VCaP (cell line): ENCODE results near the gene PDZD2.
"Not testable (repeated sequence)": the region's sequence is repeated elsewhere in the genome, so short reads cannot be mapped to it uniquely, and the experiment has no call there.

Experiments
- H3K27ac ChIP-seq: fragments of 450-650 bp; 2 replicates; pipeline ENCODE4 v1.5.1; 2017
- CTCF ChIP-seq: fragments of 450-650 bp; conservative IDR thresholded peaks from 2 replicates; pipeline ENCODE4 v1.5.1; 2017; ENCODE audit warnings: mild to moderate bottlenecking, moderate library complexity

The PDZD2 gene

GRCh38 chr5:31962871-31963307 is 324.0 kb downstream of the PDZD2 start:
- H3K27ac ChIP-seq: peak overlapping the region; percentile 44

GRCh38 chr5:31963358-31964006 is 324.6 kb downstream of the PDZD2 start:
- TF ChIP-seq CTCF: no peak
- H3K27ac ChIP-seq: peak overlapping the region; percentile 44; the same call in 1 of the 2 replicates

More at GRCh38 chr5:31962871-31963307, 324.0 kb downstream of the PDZD2 start:
- TF ChIP-seq CTCF: no peak

- TF ChIP-seq CTCF: no peak
- no peak overlapping the region for H3K27ac ChIP-seq
Observed at GRCh38 chr5:31964007-31964360, 325.1 kb downstream of the PDZD2 start.

GRCh38 chr5:31965227-31965626 is 326.3 kb downstream of the PDZD2 start:
- TF ChIP-seq CTCF: no peak
- no peak overlapping the region for H3K27ac ChIP-seq

- no peak overlapping the region for H3K27ac ChIP-seq
- TF ChIP-seq CTCF: no peak
Observed at GRCh38 chr5:31966936-31967335, 328.0 kb downstream of the PDZD2 start.

GRCh38 chr5:31967461-31967860 is 328.5 kb downstream of the PDZD2 start:
- H3K27ac ChIP-seq: no peak overlapping the region
- TF ChIP-seq CTCF: no peak

- no peak overlapping the region for H3K27ac ChIP-seq
- TF ChIP-seq CTCF: no peak
Observed at GRCh38 chr5:31972558-31972957, 333.6 kb downstream of the PDZD2 start.

- H3K27ac ChIP-seq: not testable (repeated sequence)
Observed at GRCh38 chr5:31975189-31975612, 336.3 kb downstream of the PDZD2 start.
